KG1 (cell line): ENCODE data around the gene SHC4.
"Not testable (repeated sequence)": the region's sequence is repeated elsewhere in the genome, so short reads cannot be mapped to it uniquely, and the experiment has no call there.

Experiments
- DNase-seq: peaks from one replicate; lab custom pipeline; 2025; lab: John Stamatoyannopoulos, UW

Gene SHC4

GRCh38 chr15:48796930-48797329 is 166.8 kb downstream of the SHC4 start:
- no peak for DNase-seq

DNA sequence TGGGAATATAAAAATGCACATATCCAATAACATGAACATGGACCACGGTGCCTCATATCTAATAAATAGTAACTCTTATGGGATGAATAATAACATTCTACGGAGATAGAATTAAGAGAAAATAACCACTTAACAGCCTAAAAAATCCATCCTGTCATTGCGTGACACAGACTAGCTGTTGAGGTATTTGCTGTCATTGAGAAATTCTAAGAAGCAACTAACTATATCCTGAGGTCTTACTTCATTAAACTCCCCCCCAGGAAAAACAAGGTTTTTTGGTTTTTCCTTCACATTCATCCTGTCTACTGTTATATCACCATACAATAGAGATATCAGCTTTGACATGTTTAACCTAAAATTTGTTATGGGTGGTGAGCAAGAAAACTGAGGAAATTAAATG is 167.2 kb downstream of the SHC4 start:
- DNase-seq, result no peak

DNA sequence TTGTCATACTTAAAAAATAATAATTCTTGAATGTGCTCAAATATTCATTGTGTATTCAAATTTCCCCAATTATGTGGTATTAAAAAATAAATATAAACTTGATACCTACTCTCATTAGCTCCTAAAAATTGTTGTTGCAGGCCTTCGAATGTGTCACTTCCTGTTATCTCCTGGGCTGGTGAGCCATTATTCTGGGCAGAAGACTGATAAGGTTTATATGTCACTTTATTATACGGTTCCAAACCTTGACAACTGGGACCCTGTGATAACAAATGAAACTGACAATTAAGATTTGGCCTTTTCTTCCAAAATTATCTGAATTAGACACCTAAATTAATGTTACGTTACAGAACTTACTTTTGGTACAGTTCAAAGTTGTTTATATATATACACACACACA is 167.8 kb downstream of the SHC4 start:
- DNase-seq, result no peak

GRCh38 chr15:48794697-48795134 is 169.0 kb downstream of the SHC4 start:
- no peak for DNase-seq

GRCh38 chr15:48792408-48792807 is 171.3 kb downstream of the SHC4 start:
- no peak for DNase-seq

- not testable (repeated sequence) for DNase-seq
These were observed 173.1 kb downstream of the SHC4 start for GRCh38 chr15:48790466-48791115.

DNA sequence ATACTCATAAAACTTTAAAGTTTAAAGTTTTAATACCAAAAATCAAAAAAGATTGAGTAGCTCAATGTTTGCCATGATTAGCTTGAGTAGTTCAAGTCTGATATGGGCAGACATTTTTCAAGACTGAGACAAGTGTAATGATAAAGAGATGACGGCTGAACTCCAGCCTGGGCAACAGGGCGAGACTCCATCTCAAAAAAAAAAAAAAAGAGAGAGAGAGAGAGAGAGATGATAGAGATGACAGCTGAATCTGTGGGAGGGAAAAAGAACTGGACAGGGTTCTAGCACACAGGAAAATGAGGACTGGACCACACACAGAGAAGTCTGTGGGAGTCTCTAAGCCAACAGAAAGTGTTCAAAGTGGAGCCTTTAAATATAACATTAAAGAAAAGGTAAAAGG is 178.0 kb downstream of the SHC4 start:
- DNase-seq, result no peak

- DNase-seq, result no peak
These were observed 178.5 kb downstream of the SHC4 start for GRCh38 chr15:48785195-48785594.

DNA sequence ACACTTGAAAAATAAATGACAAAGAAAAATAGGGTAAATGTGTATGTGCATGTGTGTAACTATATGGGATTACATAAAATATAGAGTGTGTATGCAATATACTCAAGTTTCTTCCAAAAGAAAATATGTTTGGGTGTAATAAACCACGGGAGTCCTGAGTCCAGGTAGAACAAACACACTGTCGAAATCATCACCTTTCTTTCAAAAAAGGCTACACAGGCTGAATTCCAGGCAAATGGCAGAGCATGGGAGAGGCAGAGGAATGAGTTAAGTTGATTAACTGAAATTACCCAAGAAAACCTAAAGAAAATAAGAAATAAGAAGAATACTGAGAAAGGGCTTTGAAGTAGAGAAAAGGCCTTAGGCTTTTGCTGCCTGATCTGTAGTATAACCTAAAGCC is 179.0 kb downstream of the SHC4 start:
- DNase-seq, result no peak

- DNase-seq, result no peak
These were observed 180.8 kb downstream of the SHC4 start for GRCh38 chr15:48782911-48783310.

DNA sequence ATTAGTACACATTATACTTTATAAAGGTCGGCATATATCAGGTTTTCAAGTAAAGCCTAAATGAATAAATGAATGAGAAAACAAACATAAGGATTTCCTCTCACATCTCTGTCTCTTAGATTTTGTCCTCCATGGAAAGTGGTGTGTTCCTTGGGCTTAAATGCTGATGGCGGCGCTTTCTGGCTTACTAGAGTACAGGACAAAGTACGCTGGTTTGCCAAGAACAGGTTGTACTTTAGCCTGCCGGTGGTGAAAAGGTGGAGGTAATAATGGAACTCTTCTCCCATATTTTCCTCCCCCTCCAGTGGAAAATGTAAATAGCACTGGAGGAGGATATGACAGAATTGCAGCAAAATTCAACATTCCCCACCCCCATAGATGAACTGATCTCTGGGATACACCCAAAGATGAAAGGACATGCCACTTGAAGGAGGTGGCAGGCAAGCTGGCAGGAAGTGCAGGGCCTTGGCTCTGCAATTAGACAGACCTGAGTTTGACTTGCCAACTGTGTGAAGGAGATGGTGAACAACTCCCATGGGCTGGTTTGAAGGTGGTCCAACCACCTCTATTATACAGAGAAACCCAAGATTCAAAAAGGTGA is 182.1 kb downstream of the SHC4 start:
- no peak for DNase-seq

GRCh38 chr15:48781017-48781416 is 182.7 kb downstream of the SHC4 start:
- no peak for DNase-seq

DNA sequence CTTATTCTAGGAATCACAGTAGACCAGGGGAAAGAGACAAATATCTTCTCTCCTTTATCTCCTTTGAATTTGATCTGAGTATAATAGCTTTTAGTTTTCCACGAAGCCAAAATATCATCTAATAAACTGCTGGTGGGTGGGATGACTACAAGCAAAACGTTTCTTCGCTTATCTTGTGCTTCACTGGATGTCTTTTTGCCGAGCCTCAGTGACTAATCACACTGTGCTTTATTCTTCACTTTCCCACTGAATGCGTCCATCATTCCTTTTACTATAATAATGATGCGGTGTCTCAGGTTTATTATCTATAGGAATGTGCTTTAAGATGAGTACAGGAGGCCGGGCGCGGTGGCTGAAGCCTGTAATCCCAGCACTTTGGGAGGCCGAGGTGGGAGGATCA is 185.4 kb downstream of the SHC4 start:
- no peak for DNase-seq

- no peak for DNase-seq
These were observed 185.9 kb downstream of the SHC4 start for GRCh38 chr15:48777645-48778330.

DNA sequence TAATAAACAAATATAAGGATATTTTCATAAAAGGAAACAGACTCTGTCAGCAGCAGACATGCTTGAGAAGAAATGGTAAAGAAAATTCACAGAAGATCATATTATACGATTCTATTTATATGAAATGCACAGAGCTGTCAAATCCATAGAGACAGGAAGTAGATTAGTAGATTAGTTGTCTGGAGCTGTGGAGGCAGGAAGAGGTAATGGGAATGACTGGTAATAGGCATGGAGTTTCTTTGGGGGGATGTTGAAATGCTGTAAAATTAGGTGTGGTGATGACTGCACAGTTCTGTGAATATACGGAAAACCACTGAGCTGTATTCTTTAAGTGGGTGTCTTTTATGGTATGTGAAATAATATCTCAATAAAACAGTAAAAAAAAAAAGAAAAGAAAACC is 188.2 kb downstream of the SHC4 start:
- no peak for DNase-seq

DNA sequence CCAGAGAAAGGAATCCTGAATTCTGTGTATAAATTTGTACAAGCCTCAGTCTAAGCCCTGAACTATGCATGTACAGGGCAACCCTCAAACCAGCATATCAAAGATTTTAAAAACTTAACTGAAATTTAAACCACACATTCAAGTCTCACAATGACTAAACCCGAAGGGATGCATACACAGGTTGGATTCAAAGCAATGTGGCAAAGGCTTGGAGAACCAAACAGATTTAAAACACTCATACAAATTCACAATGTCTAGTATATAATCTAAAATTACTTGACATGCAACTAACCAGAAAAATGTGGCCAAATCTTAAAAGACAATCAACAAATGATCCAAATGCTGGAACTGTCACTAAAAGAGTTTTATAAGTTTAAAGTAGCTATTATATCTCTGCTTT is 189.2 kb downstream of the SHC4 start:
- DNase-seq, result no peak
